ENCODE data around the gene CENPB.

Gene CENPB

GRCh38 chr20:3748073-3748472 lies 38.5 kb downstream of the CENPB start:
- Mint-ChIP-seq H3K4me3 (no peak overlapping the region), H3K27me3 (ENCODE audit: low read depth) (peaks cover 58% of the 10 kb centered on the region), H3K4me1 (no peaks in the 10 kb centered on the region), H3K9me3 (no peaks in the 10 kb centered on the region), H3K36me3 (ENCODE audit: low read depth) (peaks cover 47% of the 10 kb centered on the region), H3K27ac (no peak overlapping the region)
- no peak for TF ChIP-seq CTCF (IDR thresholded peaks at IDR 0.05; ENCODE audit: unreplicated experiment in 3 of 3)

- Mint-ChIP-seq H3K4me3 (no peak overlapping the region), H3K27me3 (ENCODE audit: low read depth) (peaks cover 52% of the 10 kb centered on the region), H3K27ac (no peak overlapping the region), H3K4me1 (no peaks in the 10 kb centered on the region), H3K9me3 (no peaks in the 10 kb centered on the region), H3K36me3 (ENCODE audit: low read depth) (peaks cover 44% of the 10 kb centered on the region)
- no peak for TF ChIP-seq CTCF (IDR thresholded peaks at IDR 0.05; ENCODE audit: unreplicated experiment in 3 of 3)
Observed at GRCh38 chr20:3747471-3747870, 39.1 kb downstream of the CENPB start.

GRCh38 chr20:3745686-3746173 lies 40.8 kb downstream of the CENPB start:
- Mint-ChIP-seq H3K36me3 (ENCODE audit: low read depth) (peaks cover 36% of the 10 kb centered on the region), H3K4me3 (no peak overlapping the region), H3K4me1 (no peaks in the 10 kb centered on the region), H3K9me3 (no peaks in the 10 kb centered on the region), H3K27me3 (ENCODE audit: low read depth) (peaks cover 41% of the 10 kb centered on the region), H3K27ac (no peak overlapping the region)
- TF ChIP-seq CTCF (IDR thresholded peaks at IDR 0.05; ENCODE audit: unreplicated experiment in 3 of 3) = no peak

GRCh38 chr20:3744806-3745685 lies 41.5 kb downstream of the CENPB start:
- TF ChIP-seq CTCF (IDR thresholded peaks at IDR 0.05; ENCODE audit: unreplicated experiment in 3 of 3) = no peak
- H3K36me3 Mint-ChIP-seq (ENCODE audit: low read depth) = peaks cover 33% of the 10 kb centered on the region
- H3K9me3 Mint-ChIP-seq = no peaks in the 10 kb centered on the region
- H3K4me1 Mint-ChIP-seq = no peaks in the 10 kb centered on the region
- peaks cover 37% of the 10 kb centered on the region for H3K27me3 Mint-ChIP-seq (ENCODE audit: low read depth)
- no peak overlapping the region for H3K27ac Mint-ChIP-seq
- peak overlapping the region in 2 of 3 experiments; percentile 18 to 59 for H3K4me3 Mint-ChIP-seq

GRCh38 chr20:3744037-3744436 lies 42.5 kb downstream of the CENPB start:
- Mint-ChIP-seq H3K36me3 (ENCODE audit: low read depth) (peaks cover 33% of the 10 kb centered on the region), H3K4me3 (no peak overlapping the region), H3K4me1 (peaks cover 2% of the 10 kb centered on the region), H3K9me3 (no peaks in the 10 kb centered on the region), H3K27me3 (ENCODE audit: low read depth) (peaks cover 37% of the 10 kb centered on the region), H3K27ac (no peak overlapping the region)
- no peak for TF ChIP-seq CTCF (IDR thresholded peaks at IDR 0.05; ENCODE audit: unreplicated experiment in 3 of 3)

- Mint-ChIP-seq H3K36me3 (ENCODE audit: low read depth) (peaks cover 33% of the 10 kb centered on the region), H3K4me1 (peaks cover 8% of the 10 kb centered on the region), H3K27me3 (ENCODE audit: low read depth) (peaks cover 30% of the 10 kb centered on the region), H3K27ac (no peak overlapping the region), H3K9me3 (no peaks in the 10 kb centered on the region), H3K4me3 (no peak overlapping the region)
- no peak for TF ChIP-seq CTCF (IDR thresholded peaks at IDR 0.05; ENCODE audit: unreplicated experiment in 3 of 3)
Observed at GRCh38 chr20:3743251-3743650, 43.3 kb downstream of the CENPB start.
